Measurements from ENCODE around the gene WNT7A.

- TF ChIP-seq POLR2AphosphoS5 (IDR thresholded peaks at IDR 0.05), result no peak
- TF ChIP-seq, protein P1, sequence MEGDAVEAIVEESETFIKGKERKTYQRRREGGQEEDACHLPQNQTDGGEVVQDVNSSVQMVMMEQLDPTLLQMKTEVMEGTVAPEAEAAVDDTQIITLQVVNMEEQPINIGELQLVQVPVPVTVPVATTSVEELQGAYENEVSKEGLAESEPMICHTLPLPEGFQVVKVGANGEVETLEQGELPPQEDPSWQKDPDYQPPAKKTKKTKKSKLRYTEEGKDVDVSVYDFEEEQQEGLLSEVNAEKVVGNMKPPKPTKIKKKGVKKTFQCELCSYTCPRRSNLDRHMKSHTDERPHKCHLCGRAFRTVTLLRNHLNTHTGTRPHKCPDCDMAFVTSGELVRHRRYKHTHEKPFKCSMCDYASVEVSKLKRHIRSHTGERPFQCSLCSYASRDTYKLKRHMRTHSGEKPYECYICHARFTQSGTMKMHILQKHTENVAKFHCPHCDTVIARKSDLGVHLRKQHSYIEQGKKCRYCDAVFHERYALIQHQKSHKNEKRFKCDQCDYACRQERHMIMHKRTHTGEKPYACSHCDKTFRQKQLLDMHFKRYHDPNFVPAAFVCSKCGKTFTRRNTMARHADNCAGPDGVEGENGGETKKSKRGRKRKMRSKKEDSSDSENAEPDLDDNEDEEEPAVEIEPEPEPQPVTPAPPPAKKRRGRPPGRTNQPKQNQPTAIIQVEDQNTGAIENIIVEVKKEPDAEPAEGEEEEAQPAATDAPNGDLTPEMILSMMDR (IDR thresholded peaks at IDR 0.05), result no peak
Measured at GRCh38 chr3:13872451-13872850, 7.4 kb downstream of the WNT7A start.

Data from prostate gland (tissue), 2 donors.